Stomach (tissue), 4 donors: ENCODE measurements around the gene SLC6A3.

Experiments used
- CTCF ChIP-seq, 7 experiments: fragments of 450-650 bp in 4 of 7; fragments of 200-600 bp in 3 of 7; sonication (generic) in 3 of 7; IDR thresholded peaks; one replicate each; pipeline ENCODE4 v1.5.1; 2016 to 2019; ENCODE audit warnings: antibody characterized with exemption in 7 of 7, control low read depth in 2 of 7, mild to moderate bottlenecking in 1 of 7
- EP300 ChIP-seq: sonication (generic); formaldehyde crosslinking; IDR thresholded peaks from one replicate; pipeline ENCODE4 v1.6.1; 2017; ENCODE audit warnings: antibody characterized with exemption
- POLR2A ChIP-seq, 4 donors: fragments of 450-650 bp; IDR thresholded peaks; one replicate each; pipeline ENCODE4 v1.6.1; 2016; ENCODE audit warnings: antibody characterized with exemption in 4 of 4, control low read depth in 2 of 4, mild to moderate bottlenecking in 1 of 4, moderate library complexity in 1 of 4
- POLR2AphosphoS5 ChIP-seq, 3 donors: sonication (generic); formaldehyde crosslinking; IDR thresholded peaks; one replicate each; pipeline ENCODE4 v1.6.1; 2016; ENCODE audit warnings: antibody characterized with exemption in 3 of 3

GRCh38 chr5:1447671-1448361 is 2.6 kb upstream of the SLC6A3 start:
- no peak for TF ChIP-seq CTCF (IDR thresholded peaks at IDR 0.05)
- TF ChIP-seq POLR2AphosphoS5 (IDR thresholded peaks at IDR 0.05) = no peak
- no peak for TF ChIP-seq POLR2A (IDR thresholded peaks at IDR 0.05)
- TF ChIP-seq EP300 = no peak
